GM12891 (cell line): ENCODE measurements around the gene FN3KRP.

Experiments used
- POLR2A ChIP-seq: IDR thresholded peaks from 2 replicates; pipeline ENCODE4 v1.6.1; 2011; ENCODE audit warnings: low read depth, low read length, control low read depth
- POLR2AphosphoS5 ChIP-seq: IDR thresholded peaks from 2 replicates; pipeline ENCODE4 v1.6.1; 2011; ENCODE audit warnings: low read depth, low read length, control low read depth
- TAF1 ChIP-seq: IDR thresholded peaks from 2 replicates; pipeline ENCODE4 v1.6.1; 2011; ENCODE audit warnings: low read depth, low read length, control low read depth

DNA sequence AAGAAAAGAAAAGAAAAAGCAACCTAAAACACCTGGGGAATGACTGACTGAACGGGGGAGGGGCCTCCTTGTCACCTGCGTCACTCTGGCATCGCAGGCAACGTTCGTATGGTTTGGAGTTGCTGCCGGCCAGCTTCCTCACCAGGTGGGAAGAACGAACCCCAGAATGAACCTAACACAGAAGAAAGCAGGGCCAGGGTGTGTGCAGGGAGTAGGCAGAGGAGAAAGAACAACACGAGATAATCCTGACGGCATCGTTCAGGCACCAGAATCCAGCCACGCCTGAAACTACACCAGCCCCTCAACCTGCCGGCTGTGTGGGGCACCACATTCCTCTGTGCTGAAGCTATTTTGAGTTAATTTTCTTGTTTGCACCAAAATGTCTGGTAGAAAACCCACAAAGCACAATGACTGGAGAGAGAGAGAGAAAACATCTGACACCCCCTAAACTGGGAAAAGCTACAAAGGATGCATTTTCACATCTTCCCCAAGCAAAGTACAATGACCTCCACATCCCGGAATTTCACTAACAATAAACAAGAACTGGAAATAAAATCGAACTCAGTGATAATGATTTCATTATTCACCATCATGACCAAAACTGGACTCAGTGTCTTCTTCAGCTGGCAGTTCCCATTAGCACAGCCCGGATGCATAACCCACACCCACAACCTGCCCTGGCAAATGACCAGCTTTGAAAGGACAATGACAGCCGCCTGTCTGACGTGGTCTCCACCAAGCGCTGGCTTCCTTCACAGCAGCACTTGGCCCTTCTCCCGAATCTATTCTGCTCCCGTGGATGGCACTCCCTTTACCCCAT, 41.6 kb upstream of the FN3KRP start:
- TF ChIP-seq POLR2A (no peak), POLR2AphosphoS5 (no peak), TAF1 (no peak)
